GM19328 (cell line): ENCODE measurements around the gene CYP27C1.
"Not testable (repeated sequence)": the region's sequence is repeated elsewhere in the genome, so short reads cannot be mapped to it uniquely, and the experiment has no call there.

Source experiments
- ATAC-seq: cut with Tn5 transposase; IDR thresholded peaks from one replicate; pipeline ENCODE4 v1.9.1; 2021; ENCODE audit warnings: mild to moderate bottlenecking, moderate library complexity; ENCODE audit not compliant: unreplicated experiment

The CYP27C1 gene

GRCh38 chr2:127175041-127175721 is 44.9 kb downstream of the CYP27C1 start:
- no peak for ATAC-seq

- no peak for ATAC-seq
Observed at GRCh38 chr2:127174640-127175039, 45.5 kb downstream of the CYP27C1 start.

GRCh38 chr2:127174136-127174535 is 46.0 kb downstream of the CYP27C1 start:
- no peak for ATAC-seq

- no peak for ATAC-seq
Observed at GRCh38 chr2:127173057-127173456, 47.0 kb downstream of the CYP27C1 start.

- no peak for ATAC-seq
Observed at GRCh38 chr2:127172306-127172705, 47.8 kb downstream of the CYP27C1 start.

- no peak for ATAC-seq
Observed at GRCh38 chr2:127170452-127171197, 49.5 kb downstream of the CYP27C1 start.

- no peak for ATAC-seq
Observed at GRCh38 chr2:127170021-127170420, 50.1 kb downstream of the CYP27C1 start.

GRCh38 chr2:127169066-127169660 is 50.9 kb downstream of the CYP27C1 start:
- no peak for ATAC-seq

- no peak for ATAC-seq
Observed at GRCh38 chr2:127166231-127166860, 53.8 kb downstream of the CYP27C1 start.

- ATAC-seq, result no peak
Observed at GRCh38 chr2:127165539-127165935, 54.6 kb downstream of the CYP27C1 start.

GRCh38 chr2:127164761-127165538 is 55.1 kb downstream of the CYP27C1 start:
- no peak for ATAC-seq

- ATAC-seq, result no peak
Observed at GRCh38 chr2:127163921-127164320, 56.2 kb downstream of the CYP27C1 start.

GRCh38 chr2:127163090-127163406 is 57.1 kb downstream of the CYP27C1 start:
- ATAC-seq, result not testable (repeated sequence)

GRCh38 chr2:127162261-127163089 is 57.6 kb downstream of the CYP27C1 start:
- ATAC-seq, result no peak

- no peak for ATAC-seq
Observed at GRCh38 chr2:127161176-127162136, 58.6 kb downstream of the CYP27C1 start.

- ATAC-seq, result no peak
Observed at GRCh38 chr2:127160676-127161075, 59.4 kb downstream of the CYP27C1 start.

- no peak for ATAC-seq
Observed at GRCh38 chr2:127159543-127159942, 60.6 kb downstream of the CYP27C1 start.

- ATAC-seq, result no peak
Observed at GRCh38 chr2:127158614-127159290, 61.3 kb downstream of the CYP27C1 start.
